ENCODE measurements around the gene RXRB.

The RXRB gene

DNA sequence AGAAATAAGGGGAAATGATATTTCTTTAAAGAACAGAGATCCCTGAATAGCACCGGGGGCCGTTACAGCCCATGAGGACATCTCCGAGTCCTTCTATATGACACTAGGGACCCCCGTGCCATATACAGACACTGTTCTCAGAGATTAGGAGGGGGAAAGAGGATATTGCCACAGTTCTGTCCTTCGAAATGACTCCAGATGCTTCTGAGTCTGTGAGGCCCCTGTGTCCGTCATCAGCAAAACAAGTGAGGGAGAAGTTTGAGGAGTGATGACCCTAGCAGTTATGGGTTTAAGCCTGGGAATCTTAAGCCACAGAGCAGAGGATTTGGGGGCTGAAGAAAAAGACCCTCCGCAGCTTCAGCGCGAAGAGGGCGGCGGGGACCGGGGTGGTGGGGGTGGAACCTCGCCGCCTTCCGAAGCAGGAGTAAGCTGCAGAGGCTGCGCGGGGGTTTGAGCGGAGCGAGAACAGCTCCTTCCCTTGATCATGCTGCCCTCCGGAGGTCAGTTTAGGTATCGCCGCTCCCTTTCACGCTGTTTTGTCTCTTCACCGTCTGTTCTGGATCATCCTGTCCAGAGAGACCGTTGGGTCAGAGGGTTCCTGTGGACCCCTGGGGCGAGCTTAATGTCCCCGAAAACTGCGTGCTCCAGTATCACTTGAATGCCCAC lies 47.6 kb upstream of the RXRB start:
- peak overlapping the region; percentile 97 for H2AFZ ChIP-seq (ENCODE audit: low read depth)
- TF ChIP-seq, protein P1, sequence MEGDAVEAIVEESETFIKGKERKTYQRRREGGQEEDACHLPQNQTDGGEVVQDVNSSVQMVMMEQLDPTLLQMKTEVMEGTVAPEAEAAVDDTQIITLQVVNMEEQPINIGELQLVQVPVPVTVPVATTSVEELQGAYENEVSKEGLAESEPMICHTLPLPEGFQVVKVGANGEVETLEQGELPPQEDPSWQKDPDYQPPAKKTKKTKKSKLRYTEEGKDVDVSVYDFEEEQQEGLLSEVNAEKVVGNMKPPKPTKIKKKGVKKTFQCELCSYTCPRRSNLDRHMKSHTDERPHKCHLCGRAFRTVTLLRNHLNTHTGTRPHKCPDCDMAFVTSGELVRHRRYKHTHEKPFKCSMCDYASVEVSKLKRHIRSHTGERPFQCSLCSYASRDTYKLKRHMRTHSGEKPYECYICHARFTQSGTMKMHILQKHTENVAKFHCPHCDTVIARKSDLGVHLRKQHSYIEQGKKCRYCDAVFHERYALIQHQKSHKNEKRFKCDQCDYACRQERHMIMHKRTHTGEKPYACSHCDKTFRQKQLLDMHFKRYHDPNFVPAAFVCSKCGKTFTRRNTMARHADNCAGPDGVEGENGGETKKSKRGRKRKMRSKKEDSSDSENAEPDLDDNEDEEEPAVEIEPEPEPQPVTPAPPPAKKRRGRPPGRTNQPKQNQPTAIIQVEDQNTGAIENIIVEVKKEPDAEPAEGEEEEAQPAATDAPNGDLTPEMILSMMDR (conservative IDR thresholded peaks at IDR 0.05; ENCODE audit: low read depth, low read length), result peak; percentile 74
- no peaks in the 10 kb centered on the region for H3K27me3 ChIP-seq (ENCODE audit: insufficient read depth, low read depth)
- H3K4me1 ChIP-seq (ENCODE audit: low read depth, poor library complexity, severe bottlenecking), result peaks cover 9% of the 10 kb centered on the region
- peak overlapping the region; percentile 88 for H3K27ac ChIP-seq
- peak overlapping the region; percentile 100 for H3K4me2 ChIP-seq
- no peaks in the 10 kb centered on the region for H4K20me1 ChIP-seq (ENCODE audit: insufficient read depth)
- no peaks in the 10 kb centered on the region for H3K79me2 ChIP-seq (ENCODE audit: insufficient read depth, low read depth)
- H3K36me3 ChIP-seq (ENCODE audit: insufficient read depth), result no peaks in the 10 kb centered on the region
- H3K4me3 ChIP-seq (IDR thresholded peaks at IDR 0.05; ENCODE audit: insufficient read depth, low read depth, low read length), result no peak overlapping the region
- H3K9ac ChIP-seq, result peak overlapping the region; percentile 83

DNA sequence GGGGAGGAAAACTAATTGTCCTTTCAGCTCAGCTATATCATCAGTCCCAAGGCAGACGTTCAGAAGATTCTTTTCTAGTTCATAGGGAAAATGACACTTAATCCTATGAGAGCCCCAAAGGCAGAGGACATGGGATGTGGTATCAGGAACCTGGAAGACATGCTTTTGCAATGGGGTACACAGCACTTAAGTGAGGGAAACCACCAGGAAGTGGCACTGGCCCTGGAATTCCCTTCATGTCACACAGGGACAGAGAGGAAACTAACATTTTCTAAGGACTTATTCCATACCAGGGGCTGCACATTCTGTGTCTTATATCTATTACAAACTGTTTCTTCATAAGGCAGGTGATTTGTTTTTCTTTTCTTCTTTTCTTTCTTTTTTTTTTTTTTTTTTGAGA lies 43.0 kb upstream of the RXRB start:
- TF ChIP-seq, protein P1 (conservative IDR thresholded peaks at IDR 0.05; ENCODE audit: low read depth, low read length), result no peak
- Histone ChIP-seq H3K27me3 (ENCODE audit: insufficient read depth, low read depth) (no peaks in the 10 kb centered on the region; the same call in 1 of the 2 replicates), H3K4me3 (IDR thresholded peaks at IDR 0.05; ENCODE audit: insufficient read depth, low read depth, low read length) (no peak overlapping the region), H3K79me2 (ENCODE audit: insufficient read depth, low read depth) (no peaks in the 10 kb centered on the region), H3K36me3 (ENCODE audit: insufficient read depth) (no peaks in the 10 kb centered on the region), H3K9ac (no peak overlapping the region), H3K4me1 (ENCODE audit: low read depth, poor library complexity, severe bottlenecking) (no peaks in the 10 kb centered on the region), H2AFZ (ENCODE audit: low read depth) (no peak overlapping the region), H3K27ac (no peak overlapping the region), H3K4me2 (no peak overlapping the region), H4K20me1 (ENCODE audit: insufficient read depth) (no peaks in the 10 kb centered on the region)

DNA sequence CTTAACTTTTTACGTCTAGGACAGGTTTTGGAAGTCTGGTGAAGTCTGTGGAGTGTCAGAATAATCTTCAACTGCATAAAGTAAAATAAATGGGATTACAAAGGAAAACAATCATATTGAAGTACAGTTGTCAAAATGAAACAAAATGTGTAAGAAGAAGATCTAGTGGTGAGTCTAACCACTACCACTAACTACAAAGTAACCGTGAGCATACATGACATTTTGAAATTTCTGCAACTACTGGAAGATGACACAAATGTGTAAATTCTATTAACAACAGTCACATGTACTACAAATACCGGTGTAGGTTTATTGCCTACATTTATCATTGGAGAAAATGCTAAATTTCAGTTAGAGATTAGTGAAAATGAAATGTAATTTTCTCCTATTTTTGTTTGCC lies 41.5 kb upstream of the RXRB start:
- H3K4me1 ChIP-seq (ENCODE audit: low read depth, poor library complexity, severe bottlenecking), result no peaks in the 10 kb centered on the region
- H3K27me3 ChIP-seq (ENCODE audit: insufficient read depth, low read depth), result no peaks in the 10 kb centered on the region; the same call in 1 of the 2 replicates
- TF ChIP-seq, protein P1 (conservative IDR thresholded peaks at IDR 0.05; ENCODE audit: low read depth, low read length), result no peak
- no peak overlapping the region for H2AFZ ChIP-seq (ENCODE audit: low read depth)
- H3K79me2 ChIP-seq (ENCODE audit: insufficient read depth, low read depth), result no peaks in the 10 kb centered on the region
- H3K4me3 ChIP-seq (IDR thresholded peaks at IDR 0.05; ENCODE audit: insufficient read depth, low read depth, low read length), result no peak overlapping the region
- H3K4me2 ChIP-seq, result no peak overlapping the region
- no peaks in the 10 kb centered on the region for H4K20me1 ChIP-seq (ENCODE audit: insufficient read depth)
- H3K27ac ChIP-seq, result no peak overlapping the region
- no peaks in the 10 kb centered on the region for H3K36me3 ChIP-seq (ENCODE audit: insufficient read depth)
- no peak overlapping the region for H3K9ac ChIP-seq

DNA sequence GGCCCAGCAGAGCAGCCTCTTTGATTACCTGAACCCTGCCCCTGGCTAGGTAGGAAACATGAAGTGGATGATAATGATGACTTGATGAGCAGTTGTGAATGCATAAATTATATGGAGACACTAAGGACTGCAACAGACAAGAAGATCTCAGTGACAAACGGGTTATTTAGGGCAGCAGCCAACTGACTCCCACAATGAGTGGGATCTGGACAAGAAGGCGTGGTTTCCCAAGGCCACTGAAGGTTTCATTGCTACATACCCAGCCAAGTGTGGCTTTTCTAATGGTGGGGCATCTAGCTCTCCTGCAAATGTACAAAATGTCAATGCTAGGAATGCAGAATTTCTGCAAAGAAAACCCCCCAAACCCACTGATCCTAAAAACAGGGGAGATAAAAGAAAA lies 37.3 kb upstream of the RXRB start:
- Histone ChIP-seq H4K20me1 (ENCODE audit: insufficient read depth) (no peaks in the 10 kb centered on the region), H3K27me3 (ENCODE audit: insufficient read depth, low read depth) (no peaks in the 10 kb centered on the region; the same call in 1 of the 2 replicates), H2AFZ (ENCODE audit: low read depth) (no peak overlapping the region), H3K4me3 (IDR thresholded peaks at IDR 0.05; ENCODE audit: insufficient read depth, low read depth, low read length) (no peak overlapping the region), H3K4me2 (no peak overlapping the region), H3K9ac (no peak overlapping the region), H3K36me3 (ENCODE audit: insufficient read depth) (no peaks in the 10 kb centered on the region), H3K4me1 (ENCODE audit: low read depth, poor library complexity, severe bottlenecking) (no peaks in the 10 kb centered on the region), H3K79me2 (ENCODE audit: insufficient read depth, low read depth) (no peaks in the 10 kb centered on the region), H3K27ac (no peak overlapping the region)
- TF ChIP-seq, protein P1 (conservative IDR thresholded peaks at IDR 0.05; ENCODE audit: low read depth, low read length), result no peak

Data from KMS-11 (cell line).